Measurements from ENCODE around the gene DNAAF1. TPM values are rescaled to one million over a fixed set of nuclear protein-coding genes. Genes with fewer than 3 reads are reported as not detected.
"Not testable (repeated sequence)": the region's sequence is repeated elsewhere in the genome, so short reads cannot be mapped to it uniquely, and the experiment has no call there.

The DNAAF1 gene
- total RNA-seq, 1 donor: 25.3 TPM

DNA sequence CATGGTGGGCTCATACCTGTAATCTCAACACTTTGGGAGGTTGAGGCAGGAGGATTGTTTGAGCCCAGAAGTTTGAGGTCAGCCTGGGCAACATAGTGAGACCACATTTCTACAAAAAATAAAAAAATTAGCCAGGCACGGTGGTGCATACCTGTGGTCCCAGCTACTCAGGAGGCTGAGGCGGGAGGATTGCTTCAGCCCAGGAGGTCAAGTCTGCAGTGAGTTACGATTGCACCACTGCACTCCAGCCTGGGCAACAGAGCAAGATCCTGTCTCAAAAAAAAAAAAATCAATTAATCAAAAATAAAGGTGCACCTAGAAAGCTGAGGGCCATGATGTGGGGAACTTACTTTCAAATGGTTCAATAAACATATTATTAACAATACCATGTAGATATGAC is 71.0 kb downstream of the DNAAF1 start:
- not testable (repeated sequence) for H3K9me3 ChIP-seq (ENCODE audit: low read depth, low read length); H3K4me3 ChIP-seq (ENCODE audit: low read length); H3K27me3 ChIP-seq (ENCODE audit: insufficient read depth, low read length); H3K4me1 ChIP-seq (ENCODE audit: insufficient read depth, low read length)

DNA sequence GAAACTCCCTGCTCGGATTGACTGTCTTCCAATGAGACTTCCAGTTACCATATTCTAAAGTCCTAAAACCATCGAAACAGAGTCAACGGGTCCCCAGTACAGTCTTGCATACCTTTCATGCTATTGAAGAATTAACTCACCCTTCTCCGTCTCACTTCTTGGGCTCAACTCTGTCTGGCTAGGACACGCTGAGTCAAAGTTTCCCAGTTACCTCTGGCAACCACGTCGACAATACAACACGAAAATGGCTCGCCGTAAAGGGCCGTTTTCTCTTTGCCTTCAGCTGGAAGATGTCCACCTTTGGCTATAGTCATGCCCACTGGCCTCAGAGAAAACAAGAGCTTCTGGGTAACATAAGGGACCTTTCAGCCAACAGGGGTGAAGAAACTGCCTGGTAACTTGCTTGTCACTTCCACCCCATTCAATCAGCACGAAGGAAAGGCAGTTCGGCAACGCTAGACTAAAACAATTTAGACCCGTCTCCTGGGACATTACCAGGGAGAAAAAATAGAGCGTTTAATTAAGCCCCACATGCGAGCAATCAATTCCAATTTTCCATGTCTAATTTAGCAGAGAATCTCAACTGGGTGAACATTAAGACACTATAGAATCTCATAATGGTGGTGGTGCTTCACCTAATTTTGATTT is 73.2 kb downstream of the DNAAF1 start:
- Histone ChIP-seq H3K4me1 (ENCODE audit: insufficient read depth, low read length) (no peaks in the 10 kb centered on the region), H3K4me3 (ENCODE audit: low read length) (no peak overlapping the region), H3K9me3 (ENCODE audit: low read depth, low read length) (no peaks in the 10 kb centered on the region), H3K27me3 (ENCODE audit: insufficient read depth, low read length) (no peaks in the 10 kb centered on the region)

DNA sequence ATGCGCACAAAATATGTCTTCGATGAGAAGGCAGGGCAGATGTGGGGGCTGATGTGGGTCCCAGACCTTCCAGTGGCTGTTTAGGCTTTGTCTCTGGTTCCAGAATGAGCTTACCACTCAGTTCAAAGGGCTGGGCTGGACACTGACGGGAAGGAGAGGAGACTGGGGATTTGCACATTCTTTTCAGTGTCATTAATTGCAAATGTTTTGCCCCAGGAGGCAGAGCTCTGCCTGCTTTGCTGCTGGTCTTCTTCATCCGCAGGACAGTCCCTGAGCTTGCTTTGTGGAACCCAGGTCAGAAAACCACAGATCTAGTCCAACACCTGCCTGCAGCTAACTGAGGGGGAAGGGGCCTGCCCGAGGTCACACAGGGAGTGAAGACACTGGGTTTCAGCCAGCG is 73.8 kb downstream of the DNAAF1 start:
- H3K4me3 ChIP-seq (ENCODE audit: low read length): no peak overlapping the region
- no peaks in the 10 kb centered on the region for H3K27me3 ChIP-seq (ENCODE audit: insufficient read depth, low read length)
- H3K4me1 ChIP-seq (ENCODE audit: insufficient read depth, low read length): no peaks in the 10 kb centered on the region
- H3K9me3 ChIP-seq (ENCODE audit: low read depth, low read length): no peaks in the 10 kb centered on the region

DNA sequence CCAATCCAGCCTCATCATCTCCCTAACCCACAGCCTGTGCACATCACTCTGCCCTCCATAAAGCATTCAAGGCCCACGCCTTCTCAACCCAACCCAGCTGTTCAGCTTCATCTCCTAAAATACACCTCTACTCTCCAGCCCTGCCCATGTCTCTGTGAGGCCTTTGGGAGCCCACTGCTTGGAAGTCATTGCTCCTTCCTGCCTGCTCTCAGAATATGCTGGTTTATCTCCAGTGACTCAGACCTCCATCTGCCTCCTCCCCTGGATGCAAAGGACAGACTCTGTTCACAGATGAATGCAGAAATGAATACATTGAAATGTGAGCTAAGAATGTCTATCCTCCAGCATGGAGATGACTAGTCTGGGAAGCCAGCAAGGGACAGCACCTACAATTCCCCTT is 75.7 kb downstream of the DNAAF1 start:
- H3K4me3 ChIP-seq (ENCODE audit: low read length): no peak overlapping the region
- H3K9me3 ChIP-seq (ENCODE audit: low read depth, low read length): no peaks in the 10 kb centered on the region
- H3K27me3 ChIP-seq (ENCODE audit: insufficient read depth, low read length): no peaks in the 10 kb centered on the region
- H3K4me1 ChIP-seq (ENCODE audit: insufficient read depth, low read length): no peaks in the 10 kb centered on the region

DNA sequence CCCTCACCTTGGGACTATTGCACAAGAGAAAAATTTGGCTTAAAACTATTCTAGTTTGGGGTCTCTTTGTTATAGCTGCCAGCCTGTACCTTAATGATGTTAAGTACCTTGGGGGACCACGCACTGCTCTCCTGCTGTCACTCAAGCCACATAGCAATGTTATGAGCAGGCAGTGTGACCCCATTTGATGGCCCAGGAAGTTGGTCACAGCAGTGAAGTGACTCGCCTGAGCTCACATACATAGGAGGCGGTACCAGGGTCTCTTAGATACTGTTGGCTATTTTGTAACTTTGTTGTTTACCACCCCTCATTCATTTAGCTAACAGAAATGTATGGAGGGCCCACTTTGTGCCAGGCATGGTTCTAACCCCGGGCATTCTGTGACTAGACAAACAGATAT is 78.3 kb downstream of the DNAAF1 start:
- no peaks in the 10 kb centered on the region for H3K9me3 ChIP-seq (ENCODE audit: low read depth, low read length)
- H3K4me3 ChIP-seq (ENCODE audit: low read length): no peak overlapping the region

DNA sequence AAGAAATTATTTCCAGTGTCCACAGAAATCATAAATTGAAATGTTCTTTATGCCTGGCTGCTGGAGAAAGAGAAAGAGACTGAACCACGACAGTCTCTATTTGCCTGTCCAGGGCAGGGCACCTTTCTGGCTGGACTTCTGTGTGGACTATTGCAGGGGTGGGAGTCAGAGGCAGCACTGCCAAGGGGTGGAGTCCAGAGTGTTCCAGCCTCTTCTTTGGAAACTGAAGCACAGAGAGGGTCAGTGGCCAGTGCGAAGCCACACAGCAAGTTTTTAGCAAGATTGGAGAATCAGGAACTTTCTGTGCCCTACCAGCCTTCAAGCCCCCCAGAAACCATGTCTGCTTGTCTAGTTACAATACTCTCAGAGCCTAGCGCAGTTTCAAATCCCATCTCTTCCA is 79.4 kb downstream of the DNAAF1 start:
- no peaks in the 10 kb centered on the region for H3K9me3 ChIP-seq (ENCODE audit: low read depth, low read length)
- H3K27me3 ChIP-seq (ENCODE audit: insufficient read depth, low read length): no peaks in the 10 kb centered on the region
- H3K4me1 ChIP-seq (ENCODE audit: insufficient read depth, low read length): no peaks in the 10 kb centered on the region
- no peak overlapping the region for H3K4me3 ChIP-seq (ENCODE audit: low read length)

More for the DNA sequence above, 78.3 kb downstream of the DNAAF1 start:
- no peaks in the 10 kb centered on the region for H3K27me3 ChIP-seq (ENCODE audit: insufficient read depth, low read length)
- no peaks in the 10 kb centered on the region for H3K4me1 ChIP-seq (ENCODE audit: insufficient read depth, low read length)

DNA sequence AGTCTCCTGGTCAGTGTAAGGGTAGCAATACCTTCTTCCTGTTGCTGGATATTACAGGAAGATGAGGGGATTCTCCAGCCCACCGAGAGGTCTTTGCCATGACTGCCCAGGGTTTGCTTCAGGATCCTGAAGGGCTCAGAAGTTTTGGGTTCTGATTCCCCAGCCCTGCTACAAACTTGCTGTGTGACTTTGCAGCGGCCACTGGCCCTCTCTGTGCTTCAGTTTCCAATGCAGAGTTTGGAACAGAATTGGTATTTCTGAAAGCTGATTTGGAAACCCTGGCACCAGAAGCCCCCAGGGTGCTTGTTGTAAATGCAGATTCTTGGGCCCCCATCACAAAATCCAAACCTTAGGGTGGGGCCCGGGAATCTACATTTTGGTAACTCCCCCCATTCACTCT is 80.0 kb downstream of the DNAAF1 start:
- Histone ChIP-seq H3K27me3 (ENCODE audit: insufficient read depth, low read length) (no peaks in the 10 kb centered on the region), H3K4me3 (ENCODE audit: low read length) (no peak overlapping the region), H3K4me1 (ENCODE audit: insufficient read depth, low read length) (no peaks in the 10 kb centered on the region), H3K9me3 (ENCODE audit: low read depth, low read length) (no peaks in the 10 kb centered on the region)

DNA sequence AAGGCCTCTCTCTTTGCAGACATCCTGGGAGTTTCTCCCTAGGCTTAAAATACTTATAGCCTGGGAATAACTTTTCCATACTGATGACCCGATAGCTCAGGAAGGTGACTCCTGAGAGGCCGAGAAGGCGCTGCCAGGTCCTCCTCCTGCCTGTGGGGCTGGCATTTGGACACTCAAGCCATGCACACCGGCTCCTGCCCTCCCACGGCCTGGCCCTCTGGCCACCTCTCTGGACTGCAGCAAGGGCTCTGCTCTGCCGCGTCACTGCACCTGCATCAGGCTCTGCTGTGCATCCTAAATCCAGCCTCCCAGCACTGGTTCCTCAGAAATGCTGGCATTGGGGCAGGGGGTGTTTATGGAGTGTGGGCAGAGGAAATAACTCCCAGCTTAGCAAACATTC is 80.5 kb downstream of the DNAAF1 start:
- Histone ChIP-seq H3K4me3 (ENCODE audit: low read length) (no peak overlapping the region), H3K9me3 (ENCODE audit: low read depth, low read length) (no peaks in the 10 kb centered on the region), H3K27me3 (ENCODE audit: insufficient read depth, low read length) (no peaks in the 10 kb centered on the region)

DNA sequence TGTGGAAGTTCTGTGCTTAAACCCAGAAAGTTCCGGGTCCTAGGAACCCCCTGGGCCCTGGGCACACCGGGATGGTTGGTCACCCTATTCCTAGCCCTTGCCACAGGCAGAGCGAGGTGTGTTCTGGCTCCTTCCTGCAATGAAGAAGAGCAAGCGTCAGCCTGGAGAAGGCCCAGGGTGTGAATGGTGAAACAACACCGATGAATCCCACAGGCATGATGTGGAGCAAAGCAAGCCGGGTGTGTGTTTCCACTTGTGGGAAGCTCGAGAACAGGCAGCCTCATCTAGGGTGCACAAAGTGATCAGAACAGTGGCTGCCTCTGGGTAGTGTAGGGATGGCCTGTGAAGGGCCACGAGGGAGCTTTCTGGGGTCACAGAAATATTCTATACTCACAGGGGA is 80.9 kb downstream of the DNAAF1 start:
- H3K4me1 ChIP-seq (ENCODE audit: insufficient read depth, low read length): no peaks in the 10 kb centered on the region
- no peak overlapping the region for H3K4me3 ChIP-seq (ENCODE audit: low read length)
- no peaks in the 10 kb centered on the region for H3K9me3 ChIP-seq (ENCODE audit: low read depth, low read length)
- H3K27me3 ChIP-seq (ENCODE audit: insufficient read depth, low read length): no peaks in the 10 kb centered on the region

More for the DNA sequence above, 80.5 kb downstream of the DNAAF1 start:
- no peaks in the 10 kb centered on the region for H3K4me1 ChIP-seq (ENCODE audit: insufficient read depth, low read length)

Other genes with a start within 250 kb of the DNAAF1 start
- gene MLYCD, start 246.2 kb upstream of the DNAAF1 start, total RNA-seq: 2.9 TPM
- 4.1 TPM for gene OSGIN1, start 192.1 kb upstream of the DNAAF1 start, total RNA-seq
- gene NECAB2, start 177.1 kb upstream of the DNAAF1 start, total RNA-seq: not detected
- not detected for gene SLC38A8, start 102.5 kb upstream of the DNAAF1 start, total RNA-seq
- gene MBTPS1, start 28.4 kb upstream of the DNAAF1 start, total RNA-seq: 89.3 TPM
- 12.0 TPM for gene HSDL1, start 131 bp upstream of the DNAAF1 start, total RNA-seq
- 21.3 TPM for gene TAF1C, start 41.7 kb downstream of the DNAAF1 start, total RNA-seq
- gene ADAD2, start 45.8 kb downstream of the DNAAF1 start, total RNA-seq: not detected
- gene KCNG4, start 94.7 kb downstream of the DNAAF1 start, total RNA-seq: not detected
- 0.10 TPM for gene WFDC1, start 149.6 kb downstream of the DNAAF1 start, total RNA-seq
- not detected for gene ATP2C2, start 223.2 kb downstream of the DNAAF1 start, total RNA-seq

Data from mononuclear cell (primary cell).